Testis (tissue), 5 donors: ENCODE data around the gene SELENOM. TPM values are rescaled to one million over a fixed set of nuclear protein-coding genes. Genes with fewer than 3 reads are reported as not detected.

Experiments used
- DNase-seq: peaks from one replicate; pipeline ENCODE4 v3.0.0-alpha.2; 2019
- H3K27ac ChIP-seq, 2 donors: fragments of 200-600 bp; sonication (generic); one replicate each; pipeline ENCODE4 v1.5.1; 2019
- H3K27me3 ChIP-seq: fragments of 200-600 bp; sonication (generic); one replicate; pipeline ENCODE4 v1.5.1; 2019
- H3K36me3 ChIP-seq: fragments of 200-600 bp; sonication (generic); one replicate; pipeline ENCODE4 v1.5.1; 2017; ENCODE audit warnings: low read depth; ENCODE audit errors: missing control alignments
- H3K4me1 ChIP-seq: fragments of 200-600 bp; sonication (generic); one replicate; pipeline ENCODE4 v1.5.1; 2019
- H3K4me3 ChIP-seq, 2 donors: fragments of 200-600 bp; sonication (generic); one replicate each; pipeline ENCODE4 v1.5.1; 2017 to 2019
- H3K9me3 ChIP-seq: fragments of 200-600 bp; sonication (generic); one replicate; pipeline ENCODE4 v1.5.1; 2017
- POLR2A ChIP-seq: fragments of 450-650 bp; IDR thresholded peaks from one replicate; pipeline ENCODE4 v1.6.1; 2017; ENCODE audit warnings: antibody characterized with exemption, mild to moderate bottlenecking, moderate library complexity
- WGBS, 2 donors: methylation state at CpG; one replicate each; pipeline ENCODE4 v1.1.5; 2018; 5-methylcytosine and 5-hydroxymethylcytosine counted together
- intact Hi-C: fragments of 100-400 bp; cut with DNase I; formaldehyde crosslinking; loops from one replicate; pipeline ENCODE4 v1.15.1; 2023; ENCODE audit warnings: low total_unique reads
- long read RNA-seq, 2 donors: transcript quantifications; one replicate each; lab custom pipeline, GENCODE V29; 2026
- polyA plus RNA-seq: library from polyadenylated mRNA; stranded (reverse); fragments of 350-450 nt; fragmentation: Illumina TruSeq; extraction: RNeasy Lipid Tissue Mini Kit (QIAGEN cat#74804); gene quantifications from one replicate; pipeline ENCODE4 v1.2.3, GENCODE V29; 2014; ENCODE audit warnings: low read depth, low replicate concordance; ENCODE audit not compliant: insufficient read depth
- total RNA-seq, 2 donors: library from RNA; depleted of rRNA; stranded (reverse); fragments of >200 nt; gene quantifications; one replicate each; pipeline ENCODE4 v1.2.3, GENCODE V29; 2016
- TF ChIP-seq, protein P1 (sequence below), 3 experiments: fragments of 450-650 bp in 2 of 3; fragments of 200-600 bp in 1 of 3; sonication (generic) in 1 of 3; IDR thresholded peaks; one replicate each; pipeline ENCODE4 v1.5.1; 2016 to 2019; ENCODE audit warnings: antibody characterized with exemption in 3 of 3, mild to moderate bottlenecking in 2 of 3, moderate library complexity in 1 of 3

The SELENOM gene, protein sequence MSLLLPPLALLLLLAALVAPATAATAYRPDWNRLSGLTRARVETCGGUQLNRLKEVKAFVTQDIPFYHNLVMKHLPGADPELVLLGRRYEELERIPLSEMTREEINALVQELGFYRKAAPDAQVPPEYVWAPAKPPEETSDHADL
- total RNA-seq (100 to 1,000 TPM in 1 of 2 donors, 10 to 100 TPM in 1; 82.8 to 102 TPM), polyA plus RNA-seq (77.4 TPM)
- long read RNA-seq, donor 1, transcript SELENOM-201 (5 exons, 694 nt) = major isoform, 31 of 32 reads
- long read RNA-seq, donor 1, partial matches to known transcripts = 0 of 32 reads
- long read RNA-seq, donor 1, other reads (novel, unspliced or antisense) = 0 of 32 reads
- long read RNA-seq, donor 2, transcript SELENOM-201 (5 exons, 694 nt) = major isoform, 10 of 11 reads
- long read RNA-seq, donor 2, partial matches to known transcripts = 0 of 11 reads
- long read RNA-seq, donor 2, other reads (novel, unspliced or antisense) = 0 of 11 reads

DNA sequence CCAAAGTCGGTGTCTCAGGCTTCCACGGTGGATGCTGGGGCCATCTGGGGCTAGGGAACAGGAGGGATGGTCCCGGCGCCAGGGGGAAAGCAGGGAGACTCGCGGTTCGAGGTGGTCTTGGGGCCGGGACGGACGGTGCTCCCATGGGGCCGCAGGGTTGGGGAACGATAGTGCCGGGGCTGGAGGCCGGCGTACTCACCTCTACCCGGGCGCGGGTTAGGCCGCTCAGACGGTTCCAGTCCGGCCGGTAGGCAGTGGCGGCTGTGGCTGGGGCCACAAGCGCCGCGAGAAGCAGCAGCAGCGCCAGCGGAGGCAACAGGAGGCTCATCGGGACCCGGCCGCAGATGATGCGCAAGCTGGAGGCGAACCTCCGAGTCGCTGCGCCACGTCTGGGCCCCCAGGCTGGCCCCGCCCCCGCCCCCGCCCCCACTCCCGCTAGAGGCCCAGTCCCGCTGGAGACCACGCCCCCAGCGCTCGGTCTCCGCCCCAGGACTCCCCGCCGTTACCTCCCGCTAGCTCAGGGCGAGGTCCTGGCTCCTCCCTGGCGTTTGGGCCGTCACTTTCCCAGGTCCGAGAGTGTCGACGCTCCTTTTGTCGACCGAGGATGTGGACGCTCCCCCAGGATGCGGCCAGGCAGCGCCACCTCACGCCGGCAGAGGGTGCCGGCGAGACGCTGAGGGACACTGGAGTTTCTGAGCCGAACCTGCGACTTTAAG is at the start of gene SELENOM:
SELENOM (minus strand) TSS at position 391 of the 716 bp plus-strand sequence; CDS start at position 328, 63 bp downstream.
- TF ChIP-seq, protein P1, sequence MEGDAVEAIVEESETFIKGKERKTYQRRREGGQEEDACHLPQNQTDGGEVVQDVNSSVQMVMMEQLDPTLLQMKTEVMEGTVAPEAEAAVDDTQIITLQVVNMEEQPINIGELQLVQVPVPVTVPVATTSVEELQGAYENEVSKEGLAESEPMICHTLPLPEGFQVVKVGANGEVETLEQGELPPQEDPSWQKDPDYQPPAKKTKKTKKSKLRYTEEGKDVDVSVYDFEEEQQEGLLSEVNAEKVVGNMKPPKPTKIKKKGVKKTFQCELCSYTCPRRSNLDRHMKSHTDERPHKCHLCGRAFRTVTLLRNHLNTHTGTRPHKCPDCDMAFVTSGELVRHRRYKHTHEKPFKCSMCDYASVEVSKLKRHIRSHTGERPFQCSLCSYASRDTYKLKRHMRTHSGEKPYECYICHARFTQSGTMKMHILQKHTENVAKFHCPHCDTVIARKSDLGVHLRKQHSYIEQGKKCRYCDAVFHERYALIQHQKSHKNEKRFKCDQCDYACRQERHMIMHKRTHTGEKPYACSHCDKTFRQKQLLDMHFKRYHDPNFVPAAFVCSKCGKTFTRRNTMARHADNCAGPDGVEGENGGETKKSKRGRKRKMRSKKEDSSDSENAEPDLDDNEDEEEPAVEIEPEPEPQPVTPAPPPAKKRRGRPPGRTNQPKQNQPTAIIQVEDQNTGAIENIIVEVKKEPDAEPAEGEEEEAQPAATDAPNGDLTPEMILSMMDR (IDR thresholded peaks at IDR 0.05) = peak; percentile 89 to 95 (median 89)
- TF ChIP-seq POLR2A = no peak
- WGBS, 2 donors = 2 to 5% methylated on average over 21 to 43 of the region's 67 CpGs
- H3K9me3 ChIP-seq = no peaks in the 10 kb centered on the region
- DNase-seq = peak; percentile 96
- H3K36me3 ChIP-seq = no peaks in the 10 kb centered on the region
- H3K27me3 ChIP-seq = no peaks in the 10 kb centered on the region
- intact Hi-C loops = no loop called here
- H3K4me3 ChIP-seq = peak within 1 kb of the TSS; percentile 71 to 72
- H3K27ac ChIP-seq = peak within 1 kb of the TSS; percentile 89 to 96
- H3K4me1 ChIP-seq = no peaks in the 10 kb centered on the region

DNA sequence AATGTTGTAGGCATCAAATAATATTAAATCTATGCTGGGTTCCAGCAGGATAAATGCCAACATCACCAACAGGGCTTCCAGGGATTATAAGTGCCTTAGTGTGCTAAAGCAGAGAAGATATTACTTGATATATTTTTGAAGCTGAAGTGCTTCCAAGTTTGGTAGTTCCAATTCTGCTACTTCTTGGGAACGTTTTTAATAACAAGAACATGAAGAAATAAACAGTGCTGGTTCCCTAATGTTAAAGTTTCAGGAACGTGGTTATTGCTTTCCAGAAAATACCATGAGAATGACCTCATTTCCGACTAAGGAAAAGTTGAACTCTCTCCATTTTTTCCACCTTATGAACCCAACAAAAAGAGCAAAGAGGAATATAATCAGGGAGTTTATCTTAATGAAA is 48.1 kb upstream of the SELENOM start:
- H3K4me1 ChIP-seq = peaks cover 9% of the 10 kb centered on the region
- no peaks in the 10 kb centered on the region for H3K36me3 ChIP-seq
- TF ChIP-seq, protein P1 (IDR thresholded peaks at IDR 0.05) = no peak
- no peak for TF ChIP-seq POLR2A
- no peak overlapping the region for H3K4me3 ChIP-seq
- intact Hi-C loops = no loop called here
- DNase-seq = no peak
- no peaks in the 10 kb centered on the region for H3K27me3 ChIP-seq
- H3K9me3 ChIP-seq = no peaks in the 10 kb centered on the region
- H3K27ac ChIP-seq = peak overlapping the region; percentile 31 to 72
- WGBS, 2 donors = 32 to 42% methylated on average over 3 of the region's 3 CpGs

DNA sequence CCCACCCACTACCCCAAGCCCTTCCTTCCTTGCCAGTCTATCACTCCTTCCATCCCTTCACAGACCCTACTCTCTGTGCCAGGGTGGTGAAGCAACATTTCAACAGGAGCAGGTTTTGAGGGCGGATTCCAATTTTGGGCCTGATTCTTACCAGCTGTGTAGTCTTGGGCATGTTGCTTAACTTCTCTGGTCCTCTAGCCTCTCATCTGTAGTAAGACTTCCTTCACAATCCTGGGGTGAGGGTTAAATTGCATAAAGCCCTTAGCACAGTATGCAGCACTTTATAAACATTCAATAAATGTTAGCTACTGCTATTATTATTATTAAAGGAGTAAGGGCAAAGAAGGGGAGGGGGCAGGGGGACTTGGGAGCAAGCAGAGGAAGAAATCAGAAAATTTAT is 47.6 kb upstream of the SELENOM start:
- Histone ChIP-seq H3K27ac (peak overlapping the region in 1 of 2 donors; percentile 72), H3K27me3 (no peaks in the 10 kb centered on the region), H3K4me3 (no peak overlapping the region), H3K36me3 (no peaks in the 10 kb centered on the region), H3K4me1 (peaks cover 9% of the 10 kb centered on the region), H3K9me3 (no peaks in the 10 kb centered on the region)
- 89 to 95% methylated on average over 1 of the region's 1 CpG for WGBS, 2 donors
- DNase-seq = no peak
- intact Hi-C loops = no loop called here
- TF ChIP-seq, protein P1 (IDR thresholded peaks at IDR 0.05) = no peak
- TF ChIP-seq POLR2A = no peak

DNA sequence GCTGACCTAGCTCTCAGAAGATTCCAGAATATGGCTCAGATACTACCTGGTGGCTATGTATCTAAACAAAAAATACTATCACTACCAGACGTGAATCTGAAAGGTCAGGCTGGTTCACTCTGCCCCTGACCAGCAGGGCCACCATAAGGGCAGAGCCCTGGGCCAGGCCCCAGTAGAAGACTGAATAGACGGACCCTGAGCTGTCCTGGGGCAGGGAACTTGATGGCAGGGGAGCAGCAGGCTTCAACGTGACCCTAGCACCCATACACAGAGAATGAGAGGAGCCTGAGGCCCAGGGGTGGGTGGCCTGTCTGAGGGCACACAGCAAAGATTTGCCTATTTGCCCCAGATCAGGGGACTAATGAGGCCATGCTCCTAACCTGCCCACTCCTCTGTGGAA is 46.0 kb upstream of the SELENOM start:
- TF ChIP-seq POLR2A = no peak
- TF ChIP-seq, protein P1 (IDR thresholded peaks at IDR 0.05) = no peak
- H3K27ac ChIP-seq = no peak overlapping the region
- intact Hi-C loops = no loop called here
- no peak for DNase-seq
- H3K9me3 ChIP-seq = no peaks in the 10 kb centered on the region
- H3K27me3 ChIP-seq = no peaks in the 10 kb centered on the region
- H3K4me3 ChIP-seq = no peak overlapping the region
- H3K36me3 ChIP-seq = no peaks in the 10 kb centered on the region
- H3K4me1 ChIP-seq = peaks cover 9% of the 10 kb centered on the region
- WGBS, 2 donors = 71 to 81% methylated on average over 3 of the region's 3 CpGs
